Measurements from ENCODE around the gene REX1BD.

DNA sequence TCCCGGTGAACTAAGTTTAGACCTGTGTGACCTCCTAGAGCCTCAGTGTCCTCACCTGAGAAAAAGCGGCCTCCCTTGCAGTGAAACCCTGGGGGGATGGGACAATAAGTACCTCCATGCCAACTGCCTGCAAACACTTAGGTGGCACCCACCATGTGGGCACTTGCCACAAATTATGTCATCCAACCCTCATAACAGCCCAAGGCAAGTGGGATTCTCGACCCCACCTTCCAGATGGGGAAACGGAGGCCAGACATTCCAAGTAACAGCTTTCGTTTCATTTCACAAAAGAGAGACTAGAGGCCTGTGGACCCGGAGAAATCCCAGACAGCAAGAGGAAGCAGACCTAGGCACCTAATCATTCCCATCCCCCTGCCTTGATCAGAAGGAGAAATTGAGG, 6.9 kb downstream of the REX1BD start:
- TF ChIP-seq, protein P1, sequence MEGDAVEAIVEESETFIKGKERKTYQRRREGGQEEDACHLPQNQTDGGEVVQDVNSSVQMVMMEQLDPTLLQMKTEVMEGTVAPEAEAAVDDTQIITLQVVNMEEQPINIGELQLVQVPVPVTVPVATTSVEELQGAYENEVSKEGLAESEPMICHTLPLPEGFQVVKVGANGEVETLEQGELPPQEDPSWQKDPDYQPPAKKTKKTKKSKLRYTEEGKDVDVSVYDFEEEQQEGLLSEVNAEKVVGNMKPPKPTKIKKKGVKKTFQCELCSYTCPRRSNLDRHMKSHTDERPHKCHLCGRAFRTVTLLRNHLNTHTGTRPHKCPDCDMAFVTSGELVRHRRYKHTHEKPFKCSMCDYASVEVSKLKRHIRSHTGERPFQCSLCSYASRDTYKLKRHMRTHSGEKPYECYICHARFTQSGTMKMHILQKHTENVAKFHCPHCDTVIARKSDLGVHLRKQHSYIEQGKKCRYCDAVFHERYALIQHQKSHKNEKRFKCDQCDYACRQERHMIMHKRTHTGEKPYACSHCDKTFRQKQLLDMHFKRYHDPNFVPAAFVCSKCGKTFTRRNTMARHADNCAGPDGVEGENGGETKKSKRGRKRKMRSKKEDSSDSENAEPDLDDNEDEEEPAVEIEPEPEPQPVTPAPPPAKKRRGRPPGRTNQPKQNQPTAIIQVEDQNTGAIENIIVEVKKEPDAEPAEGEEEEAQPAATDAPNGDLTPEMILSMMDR (IDR thresholded peaks at IDR 0.05): no peak
- TF ChIP-seq ZFX (IDR thresholded peaks at IDR 0.05; ENCODE audit: borderline replicate concordance): no peak
